ENCODE data around the gene IRF6. TPM values are rescaled to one million over a fixed set of nuclear protein-coding genes. Genes with fewer than 3 reads are reported as not detected.

The IRF6 gene
- polyA plus RNA-seq, 1 experiment, result 1.0 TPM

DNA sequence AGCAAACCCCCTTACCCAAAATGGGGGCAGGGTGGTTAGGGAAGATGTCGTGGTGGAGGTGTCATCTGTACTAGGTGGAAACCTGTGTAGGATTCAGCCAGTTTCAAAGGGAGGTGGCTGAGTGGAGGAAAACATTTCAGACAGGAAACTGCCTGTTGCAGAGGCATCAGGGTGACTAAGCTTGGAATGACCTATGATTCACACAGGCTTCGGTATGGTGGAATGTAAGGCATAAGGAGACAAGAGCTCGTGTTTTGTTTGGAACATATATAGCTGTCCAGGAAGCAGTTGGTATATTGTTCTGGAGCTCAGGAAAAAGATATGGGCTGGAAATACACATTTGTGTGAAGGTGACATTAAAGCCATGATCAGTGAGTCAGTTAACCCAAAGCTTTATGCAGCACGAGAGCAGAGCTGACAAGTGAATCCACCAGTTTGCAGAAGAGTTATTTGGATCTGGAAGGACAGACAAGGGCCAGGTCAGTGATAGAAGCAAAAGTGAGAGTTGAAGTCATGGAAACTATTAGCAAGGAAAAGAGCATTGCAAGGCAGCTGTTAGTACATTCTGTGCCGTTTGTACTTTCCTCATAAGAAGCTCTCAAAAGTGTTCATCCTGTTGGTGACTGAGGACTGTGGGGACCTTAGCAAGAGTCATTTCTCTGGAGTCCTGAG lies 34.1 kb upstream of the IRF6 start:
- POLR2A ChIA-PET, result interaction anchor here (0.6 to 1.3 kb wide), 4 partner anchors 8 to 521 kb away, joined by 3 to 6 read pairs (median 4); partner anchors contain the start of gene UTP25
- peak; percentile 88 for DNase-seq (ENCODE audit: low read depth, low spot score)
- CTCF ChIA-PET, result interaction anchor here (0.5 to 13.0 kb wide), 9 partner anchors 10 to 535 kb away, joined by 3 to 158 read pairs (median 7); partner anchors contain the start of gene UTP25
- Histone ChIP-seq H3K4me3 (ENCODE audit: low read depth, low read length) (peak overlapping the region; percentile 22), H3K9me3 (ENCODE audit: control insufficient read depth, insufficient read depth, low read length) (no peaks in the 10 kb centered on the region), H3K27ac (ENCODE audit: low read depth, low read length) (peak overlapping the region; percentile 96), H3K27me3 (ENCODE audit: control insufficient read depth, insufficient read depth, low read length) (no peaks in the 10 kb centered on the region)
- TF ChIP-seq, protein P1, sequence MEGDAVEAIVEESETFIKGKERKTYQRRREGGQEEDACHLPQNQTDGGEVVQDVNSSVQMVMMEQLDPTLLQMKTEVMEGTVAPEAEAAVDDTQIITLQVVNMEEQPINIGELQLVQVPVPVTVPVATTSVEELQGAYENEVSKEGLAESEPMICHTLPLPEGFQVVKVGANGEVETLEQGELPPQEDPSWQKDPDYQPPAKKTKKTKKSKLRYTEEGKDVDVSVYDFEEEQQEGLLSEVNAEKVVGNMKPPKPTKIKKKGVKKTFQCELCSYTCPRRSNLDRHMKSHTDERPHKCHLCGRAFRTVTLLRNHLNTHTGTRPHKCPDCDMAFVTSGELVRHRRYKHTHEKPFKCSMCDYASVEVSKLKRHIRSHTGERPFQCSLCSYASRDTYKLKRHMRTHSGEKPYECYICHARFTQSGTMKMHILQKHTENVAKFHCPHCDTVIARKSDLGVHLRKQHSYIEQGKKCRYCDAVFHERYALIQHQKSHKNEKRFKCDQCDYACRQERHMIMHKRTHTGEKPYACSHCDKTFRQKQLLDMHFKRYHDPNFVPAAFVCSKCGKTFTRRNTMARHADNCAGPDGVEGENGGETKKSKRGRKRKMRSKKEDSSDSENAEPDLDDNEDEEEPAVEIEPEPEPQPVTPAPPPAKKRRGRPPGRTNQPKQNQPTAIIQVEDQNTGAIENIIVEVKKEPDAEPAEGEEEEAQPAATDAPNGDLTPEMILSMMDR (IDR thresholded peaks at IDR 0.05; ENCODE audit: low read depth, low read length), result no peak

DNA sequence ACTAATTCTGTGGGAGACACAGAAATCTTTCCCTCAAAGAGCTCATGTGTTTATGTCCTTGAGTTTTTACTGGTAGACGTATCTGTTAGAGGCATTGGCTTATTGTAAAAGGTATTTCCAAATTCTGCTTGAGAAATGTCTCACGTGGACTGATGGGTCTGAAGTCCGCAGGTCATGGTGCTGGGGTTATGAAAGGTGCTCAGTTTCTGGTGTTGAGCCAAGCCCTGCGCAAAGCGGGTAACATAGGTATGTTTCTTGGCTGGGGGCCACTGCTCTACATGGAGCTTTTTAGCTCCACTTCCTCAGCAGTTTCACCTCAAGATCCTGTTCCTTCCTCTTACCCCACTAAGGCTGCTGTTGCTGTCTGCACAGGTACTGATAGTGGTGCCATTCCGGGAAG lies 32.6 kb upstream of the IRF6 start:
- peak overlapping the region; percentile 96 for H3K27ac ChIP-seq (ENCODE audit: low read depth, low read length)
- no peaks in the 10 kb centered on the region for H3K9me3 ChIP-seq (ENCODE audit: control insufficient read depth, insufficient read depth, low read length)
- H3K27me3 ChIP-seq (ENCODE audit: control insufficient read depth, insufficient read depth, low read length), result no peaks in the 10 kb centered on the region
- DNase-seq (ENCODE audit: low read depth, low spot score), result no peak
- TF ChIP-seq, protein P1 (IDR thresholded peaks at IDR 0.05; ENCODE audit: low read depth, low read length), result no peak
- H3K4me3 ChIP-seq (ENCODE audit: low read depth, low read length), result no peak overlapping the region
- ChIA-PET CTCF (interaction anchor here (1.6 to 13.0 kb wide), 3 partner anchors 11 to 16 kb away, joined by 6 to 158 read pairs (median 41); partner anchors contain the start of gene UTP25), POLR2A (no interaction called here)

DNA sequence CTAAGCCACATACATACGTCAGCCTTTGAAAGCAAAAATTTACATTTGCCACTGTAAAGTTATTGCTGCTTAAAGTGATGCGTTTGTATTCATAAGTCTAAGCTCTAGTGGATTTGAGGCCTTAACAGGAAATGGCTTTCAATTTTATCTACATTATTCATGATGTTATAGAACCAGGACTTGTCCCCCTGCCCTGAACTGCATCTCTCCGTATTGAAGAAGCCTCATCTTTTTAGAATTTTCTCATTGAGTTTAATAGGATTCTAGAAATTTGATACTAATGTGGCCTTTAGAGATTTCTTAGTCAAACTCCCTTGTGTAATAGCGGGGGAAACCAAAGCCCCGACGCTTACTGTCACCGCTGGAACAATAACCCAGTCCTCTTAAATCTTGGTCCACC lies 31.7 kb upstream of the IRF6 start:
- no peak for DNase-seq (ENCODE audit: low read depth, low spot score)
- no peak overlapping the region for H3K4me3 ChIP-seq (ENCODE audit: low read depth, low read length)
- ChIA-PET POLR2A (no interaction called here), CTCF (interaction anchor here (0.5 to 13.0 kb wide), 5 partner anchors 10 to 473 kb away, joined by 4 to 158 read pairs (median 6); partner anchors contain the start of gene UTP25)
- TF ChIP-seq, protein P1 (IDR thresholded peaks at IDR 0.05; ENCODE audit: low read depth, low read length), result no peak
- H3K27ac ChIP-seq (ENCODE audit: low read depth, low read length), result no peak overlapping the region
- H3K9me3 ChIP-seq (ENCODE audit: control insufficient read depth, insufficient read depth, low read length), result no peaks in the 10 kb centered on the region
- H3K27me3 ChIP-seq (ENCODE audit: control insufficient read depth, insufficient read depth, low read length), result no peaks in the 10 kb centered on the region

DNA sequence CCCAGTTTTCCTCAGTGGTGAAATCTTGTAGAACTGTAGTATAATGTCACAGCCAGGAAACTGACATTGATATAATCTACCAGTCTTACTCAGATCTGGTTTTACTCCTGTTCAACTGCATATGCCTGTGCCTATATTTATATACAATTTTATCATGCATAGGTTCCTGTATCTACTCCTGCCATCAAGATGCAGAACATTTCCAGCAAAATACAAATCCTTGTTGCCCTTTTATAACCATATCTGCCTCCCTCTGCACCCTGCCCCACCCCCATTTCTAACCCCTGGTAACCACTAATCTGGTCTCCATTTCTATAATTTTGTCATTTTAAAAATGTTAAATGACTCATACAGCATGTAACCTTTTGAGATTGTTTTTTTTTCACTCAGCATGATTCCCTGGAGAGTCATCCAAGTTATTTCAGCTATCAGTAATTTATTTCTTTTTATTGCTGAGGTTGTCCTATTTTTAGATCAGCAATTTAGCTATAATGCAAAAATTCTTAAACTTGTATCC lies 29.9 kb upstream of the IRF6 start:
- H3K27me3 ChIP-seq (ENCODE audit: control insufficient read depth, insufficient read depth, low read length), result no peaks in the 10 kb centered on the region
- TF ChIP-seq, protein P1 (IDR thresholded peaks at IDR 0.05; ENCODE audit: low read depth, low read length), result no peak
- no peak for DNase-seq (ENCODE audit: low read depth, low spot score)
- ChIA-PET POLR2A (interaction anchor here (0.9 kb wide), 1 partner anchor 8 kb away, joined by 6 read pairs; the partner anchor contains the start of gene UTP25), CTCF (interaction anchor here (1.0 to 13.0 kb wide), 3 partner anchors 8 to 15 kb away, joined by 6 to 158 read pairs (median 41); partner anchors contain the start of gene UTP25)
- no peak overlapping the region for H3K4me3 ChIP-seq (ENCODE audit: low read depth, low read length)
- H3K27ac ChIP-seq (ENCODE audit: low read depth, low read length), result no peak overlapping the region
- no peaks in the 10 kb centered on the region for H3K9me3 ChIP-seq (ENCODE audit: control insufficient read depth, insufficient read depth, low read length)

DNA sequence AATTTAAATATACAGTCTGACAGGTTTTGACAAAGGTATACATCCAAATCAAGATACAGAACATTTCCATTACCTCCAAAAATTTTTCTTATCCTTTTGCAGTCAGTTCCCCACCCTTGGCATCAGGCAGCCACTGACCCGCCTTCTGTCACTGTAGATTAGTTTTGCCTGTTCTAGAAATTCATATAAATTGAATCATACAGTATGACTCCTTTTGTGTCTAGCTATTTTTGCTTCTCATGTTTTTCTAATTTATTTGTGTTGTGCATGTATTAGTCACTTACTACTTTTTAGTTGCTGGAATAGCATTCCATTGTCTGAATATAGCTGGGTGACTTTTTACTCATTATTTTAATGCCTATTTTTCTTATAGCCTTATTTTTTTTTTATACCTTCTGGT lies 25.7 kb upstream of the IRF6 start:
- Histone ChIP-seq H3K27ac (ENCODE audit: low read depth, low read length) (no peak overlapping the region), H3K4me3 (ENCODE audit: low read depth, low read length) (no peak overlapping the region), H3K9me3 (ENCODE audit: control insufficient read depth, insufficient read depth, low read length) (no peaks in the 10 kb centered on the region), H3K27me3 (ENCODE audit: control insufficient read depth, insufficient read depth, low read length) (no peaks in the 10 kb centered on the region)
- TF ChIP-seq, protein P1 (IDR thresholded peaks at IDR 0.05; ENCODE audit: low read depth, low read length), result no peak
- DNase-seq (ENCODE audit: low read depth, low spot score), result no peak
- POLR2A ChIA-PET, result interaction anchor here (1.0 to 1.1 kb wide), 2 partner anchors 8 to 9 kb away, joined by 3 to 6 read pairs; no protein-coding TSS in a partner anchor
- CTCF ChIA-PET, result interaction anchor here (0.7 to 13.0 kb wide), 3 partner anchors 9 to 157 kb away, joined by 3 to 158 read pairs (median 6); no protein-coding TSS in a partner anchor
